Liver (tissue), 9 donors: ENCODE results near the gene UBXN11. TPM values are rescaled to one million over a fixed set of nuclear protein-coding genes. Genes with fewer than 3 reads are reported as not detected.

Source experiments
- DNase-seq: peaks from one replicate; pipeline ENCODE4 v3.0.0-alpha.2; 2017; ENCODE audit warnings: low spot score
- H3K27ac ChIP-seq, 2 donors: one replicate each; pipeline ENCODE4 v1.7.0; 2013; ENCODE audit warnings: inconsistent platforms in 2 of 2, low read length in 2 of 2, control low read depth in 1 of 2, low read depth in 1 of 2, mild to moderate bottlenecking in 1 of 2
- H3K27me3 ChIP-seq, 4 donors: one replicate each; pipeline versions ENCODE4 v1.6.1 to v1.7.0; 2013; ENCODE audit warnings: low read length in 3 of 4, inconsistent platforms in 1 of 4, mild to moderate bottlenecking in 1 of 4, moderate library complexity in 1 of 4; ENCODE audit not compliant: control insufficient read depth in 4 of 4, insufficient read depth in 4 of 4
- H3K36me3 ChIP-seq, 4 donors: one replicate each; pipeline versions ENCODE4 v1.6.1 to v1.7.0; 2013; ENCODE audit warnings: low read length in 3 of 4, mild to moderate bottlenecking in 3 of 4, low read depth in 1 of 4, moderate library complexity in 1 of 4; ENCODE audit not compliant: control insufficient read depth in 4 of 4, insufficient read depth in 3 of 4
- H3K4me1 ChIP-seq, 4 donors: one replicate each; pipeline versions ENCODE4 v1.6.1 to v1.7.0; 2013; ENCODE audit warnings: low read length in 3 of 4, mild to moderate bottlenecking in 3 of 4, moderate library complexity in 1 of 4; ENCODE audit not compliant: control insufficient read depth in 4 of 4, insufficient read depth in 4 of 4
- H3K4me3 ChIP-seq, 3 donors: one replicate each; pipeline versions ENCODE4 v1.6.1 to v1.7.0; 2013; ENCODE audit warnings: low read length in 3 of 3, control low read depth in 1 of 3, low read depth in 1 of 3, mild to moderate bottlenecking in 1 of 3
- H3K9ac ChIP-seq, 2 donors: one replicate each; pipeline ENCODE4 v1.7.0; 2013; ENCODE audit warnings: low read length in 2 of 2, mild to moderate bottlenecking in 2 of 2, moderate library complexity in 2 of 2, control low read depth in 1 of 2, low read depth in 1 of 2
- H3K9me3 ChIP-seq, 4 donors: one replicate each; pipeline versions ENCODE4 v1.6.1 to v1.7.0; 2013; ENCODE audit warnings: low read length in 3 of 4; ENCODE audit not compliant: control insufficient read depth in 4 of 4
- ATF3 ChIP-seq: IDR thresholded peaks from 2 replicates; pipeline ENCODE4 v1.6.1; 2016; ENCODE audit warnings: antibody characterized with exemption
- CTCF ChIP-seq: fragments of 150-350 bp; IDR thresholded peaks from 2 replicates; pipeline ENCODE4 v1.5.1; 2017; ENCODE audit warnings: improper control_type of control experiment, low read depth, low read length; ENCODE audit not compliant: missing input control
- FOXA1 ChIP-seq: IDR thresholded peaks from 2 replicates; pipeline ENCODE4 v1.6.1; 2016; ENCODE audit warnings: antibody characterized with exemption
- FOXA2 ChIP-seq: IDR thresholded peaks from 2 replicates; pipeline ENCODE4 v1.6.1; 2016; ENCODE audit warnings: antibody characterized with exemption
- GABPA ChIP-seq, 2 donors: IDR thresholded peaks in 1 of 2; conservative IDR thresholded peaks in 1 of 2; 2 replicates each; pipeline ENCODE4 v1.6.1; 2016; ENCODE audit warnings: antibody characterized with exemption in 2 of 2, mild to moderate bottlenecking in 1 of 2, moderate library complexity in 1 of 2
- HNF4A ChIP-seq, 2 donors: conservative IDR thresholded peaks; 2 replicates each; pipeline ENCODE4 v1.6.1; 2016; ENCODE audit warnings: antibody characterized with exemption in 2 of 2, mild to moderate bottlenecking in 2 of 2
- HNF4G ChIP-seq: IDR thresholded peaks from 2 replicates; pipeline ENCODE4 v1.6.1; 2016; ENCODE audit warnings: antibody characterized with exemption
- JUND ChIP-seq, 2 donors: IDR thresholded peaks; 2 replicates each; pipeline ENCODE4 v1.6.1; 2016; ENCODE audit warnings: antibody characterized with exemption in 2 of 2
- MAX ChIP-seq: IDR thresholded peaks from 2 replicates; pipeline ENCODE4 v1.6.1; 2016; ENCODE audit warnings: antibody characterized with exemption
- NR2F2 ChIP-seq: IDR thresholded peaks from 2 replicates; pipeline ENCODE4 v1.6.1; 2016; ENCODE audit warnings: antibody characterized with exemption
- RAD21 ChIP-seq, 2 donors: IDR thresholded peaks; 2 replicates each; pipeline ENCODE4 v1.6.1; 2016; ENCODE audit warnings: antibody characterized with exemption in 2 of 2, mild to moderate bottlenecking in 2 of 2
- REST ChIP-seq: IDR thresholded peaks from 2 replicates; pipeline ENCODE4 v1.6.1; 2016; ENCODE audit warnings: antibody characterized with exemption, mild to moderate bottlenecking
- SP1 ChIP-seq: IDR thresholded peaks from 2 replicates; pipeline ENCODE4 v1.6.1; 2018; ENCODE audit warnings: antibody characterized with exemption, mild to moderate bottlenecking
- TAF1 ChIP-seq: conservative IDR thresholded peaks from 2 replicates; pipeline ENCODE4 v1.6.1; 2016; ENCODE audit warnings: antibody characterized with exemption, mild to moderate bottlenecking
- YY1 ChIP-seq: IDR thresholded peaks from 2 replicates; pipeline ENCODE4 v1.6.1; 2016; ENCODE audit warnings: antibody characterized with exemption, mild to moderate bottlenecking
- WGBS: extraction: QIAGEN DNeasy Blood & Tissue Kit; methylation state at CpG from one replicate; pipeline ENCODE4 v1.1.7; 2013; 5-methylcytosine and 5-hydroxymethylcytosine counted together
- polyA plus RNA-seq, 2 donors: library from polyadenylated mRNA; stranded (reverse) in 1 of 2; unstranded in 1 of 2; fragments of 200-250 nt in 1 of 2; fragments of >200 nt in 1 of 2; fragmentation: Nextera tagmentation in 1 of 2; extraction: Ambion mirVana in 1 of 2; gene quantifications; one replicate each; pipeline versions ENCODE4 v1.2.1 to v1.2.3, GENCODE V29; 2013 to 2015
- total RNA-seq, 2 donors: library from RNA; depleted of rRNA; stranded (reverse); fragments of >200 nt; gene quantifications; one replicate each; pipeline ENCODE4 v1.2.3, GENCODE V29; 2014
- TF ChIP-seq, protein P1 (sequence below): IDR thresholded peaks from 2 replicates; pipeline ENCODE4 v1.6.1; 2016; ENCODE audit warnings: antibody characterized with exemption
- donor health status: healthy.
- donor health status: healthy.
- donor health status: healthy.
- donor health status: healthy.
- donor health status: healthy.

The UBXN11 gene
- total and polyA plus RNA-seq, 4 donors = 3.0 to 9.5 (median 7.3) TPM

DNA sequence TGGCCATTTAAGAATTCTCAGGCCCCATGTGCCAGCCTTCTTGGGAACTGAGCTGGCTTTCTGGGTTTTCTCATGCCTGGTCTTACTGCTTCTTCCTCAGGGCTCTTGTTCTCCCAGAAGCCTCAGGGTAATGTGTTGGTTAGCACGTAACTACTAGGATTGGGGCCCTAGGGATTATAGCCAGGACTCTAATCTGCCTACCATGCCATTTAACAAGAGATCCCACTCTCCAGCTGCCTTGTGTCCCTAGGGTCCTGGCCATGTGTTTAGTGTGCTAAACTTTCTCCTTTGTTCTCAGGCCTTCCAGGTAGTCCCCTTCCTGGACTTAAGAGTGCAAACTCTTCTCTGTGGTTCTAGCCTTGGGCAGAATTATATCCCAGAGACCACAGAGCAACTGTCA lies 28.7 kb downstream of the UBXN11 start:
- no peak overlapping the region for H3K9ac ChIP-seq
- peaks cover 0 to 2% (median 0%) of the 10 kb centered on the region in 4 donors for H3K36me3 ChIP-seq
- DNase-seq = no peak
- H3K4me1 ChIP-seq = peaks cover 17 to 54% (median 33%) of the 10 kb centered on the region in 4 donors
- H3K27me3 ChIP-seq = no peaks in the 10 kb centered on the region
- no peak overlapping the region for H3K4me3 ChIP-seq
- H3K27ac ChIP-seq = peak overlapping the region; percentile 42 to 61
- WGBS = 84% methylated on average over 1 of the region's 1 CpG
- H3K9me3 ChIP-seq = no peaks in the 10 kb centered on the region
- TF ChIP-seq FOXA2 (no peak), REST (no peak), TAF1 (no peak), RAD21 (IDR thresholded peaks at IDR 0.05) (no peak), ATF3 (no peak), JUND (IDR thresholded peaks at IDR 0.05) (no peak), YY1 (no peak), MAX (no peak), FOXA1 (no peak), NR2F2 (no peak), HNF4A (conservative IDR thresholded peaks at IDR 0.05) (no peak)
- TF ChIP-seq, protein P1, sequence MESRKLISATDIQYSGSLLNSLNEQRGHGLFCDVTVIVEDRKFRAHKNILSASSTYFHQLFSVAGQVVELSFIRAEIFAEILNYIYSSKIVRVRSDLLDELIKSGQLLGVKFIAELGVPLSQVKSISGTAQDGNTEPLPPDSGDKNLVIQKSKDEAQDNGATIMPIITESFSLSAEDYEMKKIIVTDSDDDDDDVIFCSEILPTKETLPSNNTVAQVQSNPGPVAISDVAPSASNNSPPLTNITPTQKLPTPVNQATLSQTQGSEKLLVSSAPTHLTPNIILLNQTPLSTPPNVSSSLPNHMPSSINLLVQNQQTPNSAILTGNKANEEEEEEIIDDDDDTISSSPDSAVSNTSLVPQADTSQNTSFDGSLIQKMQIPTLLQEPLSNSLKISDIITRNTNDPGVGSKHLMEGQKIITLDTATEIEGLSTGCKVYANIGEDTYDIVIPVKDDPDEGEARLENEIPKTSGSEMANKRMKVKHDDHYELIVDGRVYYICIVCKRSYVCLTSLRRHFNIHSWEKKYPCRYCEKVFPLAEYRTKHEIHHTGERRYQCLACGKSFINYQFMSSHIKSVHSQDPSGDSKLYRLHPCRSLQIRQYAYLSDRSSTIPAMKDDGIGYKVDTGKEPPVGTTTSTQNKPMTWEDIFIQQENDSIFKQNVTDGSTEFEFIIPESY = no peak

- Histone ChIP-seq H3K9me3 (no peaks in the 10 kb centered on the region), H3K4me1 (peaks cover 17 to 51% (median 33%) of the 10 kb centered on the region in 4 donors), H3K9ac (peak overlapping the region in 1 of 2 donors; percentile 15), H3K27ac (peak overlapping the region; percentile 58 to 61), H3K27me3 (no peaks in the 10 kb centered on the region), H3K36me3 (peaks cover 0 to 4% (median 0%) of the 10 kb centered on the region in 4 donors), H3K4me3 (no peak overlapping the region)
- DNase-seq = no peak
- TF ChIP-seq RAD21 (IDR thresholded peaks at IDR 0.05) = no peak
- TF ChIP-seq SP1 = peak; percentile 66
- TF ChIP-seq JUND (IDR thresholded peaks at IDR 0.05) = no peak
- TF ChIP-seq HNF4A (conservative IDR thresholded peaks at IDR 0.05) = peak in 1 of 2 donors; percentile 18
- TF ChIP-seq ATF3 = no peak
- TF ChIP-seq CTCF = no peak
- TF ChIP-seq GABPA (IDR thresholded peaks at IDR 0.05 in 1 of 2, conservative IDR thresholded peaks at IDR 0.05 in 1 of 2) = no peak
- TF ChIP-seq HNF4G = no peak
- WGBS = 36% methylated on average over 3 of the region's 3 CpGs
Observed at GRCh38 chr1:26277261-26277661, 29.2 kb downstream of the UBXN11 start.
